Neural progenitor cell (in vitro differentiated cells): ENCODE results near the gene HEPACAM. TPM values are rescaled to one million over a fixed set of nuclear protein-coding genes. Genes with fewer than 3 reads are reported as not detected.

Experiments
- DNase-seq: peaks from one replicate; pipeline ENCODE4 v3.0.0-alpha.2; 2016; ENCODE audit warnings: low spot score
- H2AFZ ChIP-seq: fragments of 200-600 bp; sonication (generic); replicated peaks from 2 replicates; pipeline ENCODE4 v1.6.1; 2016; ENCODE audit warnings: antibody characterized with exemption
- H3F3A ChIP-seq: fragments of 200-600 bp; sonication (generic); 2 replicates; pipeline ENCODE4 v1.6.1; 2016; ENCODE audit warnings: antibody characterized with exemption, low read depth
- H3K27ac ChIP-seq: fragments of 200-600 bp; sonication (generic); 2 replicates; pipeline ENCODE4 v1.5.1; 2016; ENCODE audit warnings: mild to moderate bottlenecking
- H3K27me3 ChIP-seq: fragments of 200-600 bp; sonication (generic); 2 replicates; pipeline ENCODE4 v1.6.1; 2016; ENCODE audit warnings: mild to moderate bottlenecking, moderate library complexity
- H3K36me3 ChIP-seq: fragments of 200-600 bp; sonication (generic); 2 replicates; pipeline ENCODE4 v1.5.1; 2016
- H3K4me1 ChIP-seq: fragments of 200-600 bp; sonication (generic); 2 replicates; pipeline ENCODE4 v1.6.1; 2016; ENCODE audit warnings: mixed run types
- H3K4me2 ChIP-seq: fragments of 200-600 bp; sonication (generic); 2 replicates; pipeline ENCODE4 v1.6.1; 2016
- H3K4me3 ChIP-seq: fragments of 200-600 bp; sonication (generic); 2 replicates; pipeline ENCODE4 v1.5.1; 2016
- H3K79me2 ChIP-seq: fragments of 200-600 bp; sonication (generic); 2 replicates; pipeline ENCODE4 v1.6.1; 2016; ENCODE audit warnings: low read depth
- H3K9ac ChIP-seq: fragments of 200-600 bp; sonication (generic); 2 replicates; pipeline ENCODE4 v1.6.1; 2016
- H3K9me3 ChIP-seq: fragments of 200-600 bp; sonication (generic); 2 replicates; pipeline ENCODE4 v1.5.1; 2016; ENCODE audit warnings: low read depth
- H4K20me1 ChIP-seq: fragments of 200-600 bp; sonication (generic); 2 replicates; pipeline ENCODE4 v1.6.1; 2016; ENCODE audit warnings: low read depth
- H3K27ac Mint-ChIP-seq: 3 replicates; pipeline ENCODE4 v1.8.0; 2021; ENCODE audit warnings: mixed read lengths
- H3K27me3 Mint-ChIP-seq: 2 replicates; pipeline ENCODE4 v1.8.0; 2022; ENCODE audit warnings: low read depth, mild to moderate bottlenecking, inconsistent platforms, moderate library complexity, mixed read lengths; ENCODE audit not compliant: insufficient read depth
- H3K36me3 Mint-ChIP-seq: 3 replicates; pipeline ENCODE4 v1.8.0; 2021; ENCODE audit warnings: mixed read lengths
- H3K4me1 Mint-ChIP-seq: 3 replicates; pipeline ENCODE4 v1.8.0; 2021; ENCODE audit warnings: mixed read lengths
- H3K4me3 Mint-ChIP-seq: 3 replicates; pipeline ENCODE4 v1.8.0; 2021; ENCODE audit warnings: mild to moderate bottlenecking, moderate library complexity, mixed read lengths
- H3K9me3 Mint-ChIP-seq: 3 replicates; pipeline ENCODE4 v1.8.0; 2020; ENCODE audit warnings: mixed read lengths
- EZH2 ChIP-seq: fragments of 200-600 bp; sonication (generic); IDR thresholded peaks from 2 replicates; pipeline ENCODE4 v1.6.1; 2017; ENCODE audit warnings: antibody characterized with exemption, mild to moderate bottlenecking, moderate library complexity
- EZH2phosphoT487 ChIP-seq: fragments of 200-600 bp; sonication (generic); IDR thresholded peaks from 2 replicates; pipeline ENCODE4 v1.6.1; 2017; ENCODE audit warnings: antibody characterized with exemption
- total RNA-seq: library from RNA; depleted of rRNA; stranded (reverse); fragments of >200 nt; gene quantifications from 2 replicates; pipeline ENCODE4 v1.2.3, GENCODE V29; 2015; ENCODE audit warnings: low replicate concordance
- TF ChIP-seq, protein P1 (sequence below): fragments of 200-600 bp; sonication (generic); IDR thresholded peaks from 2 replicates; pipeline ENCODE4 v1.5.1; 2017; ENCODE audit warnings: antibody characterized with exemption, mild to moderate bottlenecking

The HEPACAM gene
- total RNA-seq, 1 donor from 2014 or later: not detected

DNA sequence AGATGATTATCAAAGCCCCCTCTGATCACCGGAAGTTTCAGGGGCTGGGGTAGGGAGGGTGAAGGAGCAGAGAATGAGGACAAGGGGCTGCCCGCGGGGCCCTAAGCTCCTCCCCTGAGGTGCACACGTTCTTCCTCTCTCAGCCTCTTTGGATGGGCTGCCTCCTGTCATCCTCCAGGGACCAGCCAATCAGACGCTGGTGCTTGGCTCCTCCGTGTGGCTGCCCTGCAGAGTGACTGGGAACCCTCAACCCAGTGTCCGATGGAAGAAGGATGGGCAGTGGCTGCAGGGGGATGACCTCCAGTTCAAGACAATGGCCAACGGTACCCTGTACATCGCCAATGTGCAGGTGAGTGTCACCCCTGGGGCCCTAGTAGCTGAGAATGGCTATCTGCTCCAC is 63.1 kb downstream of the HEPACAM start:
- DNase-seq: peak; percentile 53
- peaks cover 15% of the 10 kb centered on the region for H3F3A ChIP-seq
- H3K4me1 ChIP-seq: peaks cover 8% of the 10 kb centered on the region
- H3K27ac ChIP-seq: no peak overlapping the region
- peaks cover 58% of the 10 kb centered on the region for H3K27me3 Mint-ChIP-seq
- H3K36me3 ChIP-seq: no peaks in the 10 kb centered on the region
- no peak overlapping the region for H3K4me3 Mint-ChIP-seq
- no peaks in the 10 kb centered on the region for H3K79me2 ChIP-seq
- H3K4me1 Mint-ChIP-seq: peaks cover 27% of the 10 kb centered on the region
- peaks cover 9% of the 10 kb centered on the region for H4K20me1 ChIP-seq
- H3K9me3 Mint-ChIP-seq: no peaks in the 10 kb centered on the region
- no peak overlapping the region for H3K4me3 ChIP-seq
- no peak overlapping the region for H2AFZ ChIP-seq
- no peak overlapping the region for H3K9ac ChIP-seq
- H3K36me3 Mint-ChIP-seq: no peaks in the 10 kb centered on the region
- peak overlapping the region; percentile 78 for H3K27ac Mint-ChIP-seq
- peaks cover 80% of the 10 kb centered on the region for H3K27me3 ChIP-seq
- no peaks in the 10 kb centered on the region for H3K9me3 ChIP-seq
- TF ChIP-seq EZH2phosphoT487 (no peak), EZH2 (no peak)
- TF ChIP-seq, protein P1, sequence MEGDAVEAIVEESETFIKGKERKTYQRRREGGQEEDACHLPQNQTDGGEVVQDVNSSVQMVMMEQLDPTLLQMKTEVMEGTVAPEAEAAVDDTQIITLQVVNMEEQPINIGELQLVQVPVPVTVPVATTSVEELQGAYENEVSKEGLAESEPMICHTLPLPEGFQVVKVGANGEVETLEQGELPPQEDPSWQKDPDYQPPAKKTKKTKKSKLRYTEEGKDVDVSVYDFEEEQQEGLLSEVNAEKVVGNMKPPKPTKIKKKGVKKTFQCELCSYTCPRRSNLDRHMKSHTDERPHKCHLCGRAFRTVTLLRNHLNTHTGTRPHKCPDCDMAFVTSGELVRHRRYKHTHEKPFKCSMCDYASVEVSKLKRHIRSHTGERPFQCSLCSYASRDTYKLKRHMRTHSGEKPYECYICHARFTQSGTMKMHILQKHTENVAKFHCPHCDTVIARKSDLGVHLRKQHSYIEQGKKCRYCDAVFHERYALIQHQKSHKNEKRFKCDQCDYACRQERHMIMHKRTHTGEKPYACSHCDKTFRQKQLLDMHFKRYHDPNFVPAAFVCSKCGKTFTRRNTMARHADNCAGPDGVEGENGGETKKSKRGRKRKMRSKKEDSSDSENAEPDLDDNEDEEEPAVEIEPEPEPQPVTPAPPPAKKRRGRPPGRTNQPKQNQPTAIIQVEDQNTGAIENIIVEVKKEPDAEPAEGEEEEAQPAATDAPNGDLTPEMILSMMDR: no peak
- no peak overlapping the region for H3K4me2 ChIP-seq

DNA sequence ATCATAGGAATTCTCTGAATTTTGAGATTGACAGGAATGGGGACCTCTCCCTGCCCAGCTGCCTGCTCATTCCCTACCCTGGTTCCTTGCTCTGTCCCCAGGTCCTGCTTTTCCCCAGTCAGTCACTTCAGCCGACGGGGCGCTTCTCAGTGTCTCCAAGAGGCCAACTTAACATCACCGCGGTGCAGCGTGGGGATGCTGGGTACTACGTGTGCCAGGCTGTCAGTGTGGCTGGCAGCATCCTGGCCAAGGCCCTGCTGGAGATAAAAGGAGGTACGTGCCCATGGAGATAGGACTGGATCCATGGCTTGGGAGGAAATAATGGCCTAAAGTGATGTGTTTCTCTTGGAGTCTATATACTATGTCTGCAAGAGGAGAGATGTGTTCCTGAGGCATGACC is 63.6 kb downstream of the HEPACAM start:
- Mint-ChIP-seq H3K9me3 (no peaks in the 10 kb centered on the region), H3K4me3 (no peak overlapping the region), H3K27ac (no peak overlapping the region), H3K4me1 (peaks cover 25% of the 10 kb centered on the region), H3K36me3 (no peaks in the 10 kb centered on the region), H3K27me3 (peaks cover 62% of the 10 kb centered on the region)
- H4K20me1 ChIP-seq: peaks cover 11% of the 10 kb centered on the region
- peaks cover 85% of the 10 kb centered on the region for H3K27me3 ChIP-seq
- no peaks in the 10 kb centered on the region for H3K9me3 ChIP-seq
- H3K36me3 ChIP-seq: no peaks in the 10 kb centered on the region
- H3K4me1 ChIP-seq: peaks cover 11% of the 10 kb centered on the region
- no peak overlapping the region for H2AFZ ChIP-seq
- TF ChIP-seq, protein P1: no peak
- TF ChIP-seq EZH2phosphoT487 (no peak), EZH2 (no peak)
- no peak overlapping the region for H3K4me2 ChIP-seq
- no peaks in the 10 kb centered on the region for H3K79me2 ChIP-seq
- DNase-seq: no peak
- H3F3A ChIP-seq: peaks cover 18% of the 10 kb centered on the region
- H3K27ac ChIP-seq: no peak overlapping the region
- H3K9ac ChIP-seq: no peak overlapping the region
- H3K4me3 ChIP-seq: no peak overlapping the region

DNA sequence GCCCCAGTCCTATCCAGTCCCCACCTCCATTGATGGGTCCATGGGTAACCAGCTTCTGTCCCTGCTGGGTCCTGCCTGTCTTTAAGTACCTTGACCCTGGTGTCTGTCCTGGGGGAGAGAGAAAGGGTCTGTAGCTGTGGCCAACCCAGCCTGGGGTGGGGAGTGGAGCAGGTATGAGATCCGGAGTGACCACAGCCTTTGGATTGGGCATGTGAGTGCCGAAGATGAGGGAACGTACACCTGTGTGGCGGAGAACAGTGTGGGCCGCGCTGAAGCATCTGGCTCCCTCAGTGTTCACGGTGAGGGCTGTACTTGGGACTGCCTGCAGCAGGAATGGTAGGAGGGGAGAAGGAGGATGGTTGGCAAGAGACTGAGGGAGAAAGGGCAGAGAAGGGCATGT is 65.4 kb downstream of the HEPACAM start:
- Mint-ChIP-seq H3K36me3 (no peaks in the 10 kb centered on the region), H3K4me1 (peaks cover 26% of the 10 kb centered on the region), H3K27me3 (peaks cover 78% of the 10 kb centered on the region), H3K9me3 (no peaks in the 10 kb centered on the region), H3K27ac (no peak overlapping the region), H3K4me3 (no peak overlapping the region)
- no peak for DNase-seq
- H3K9ac ChIP-seq: no peak overlapping the region
- peaks cover 20% of the 10 kb centered on the region for H3K4me1 ChIP-seq
- H3K9me3 ChIP-seq: no peaks in the 10 kb centered on the region
- H4K20me1 ChIP-seq: peaks cover 17% of the 10 kb centered on the region
- no peaks in the 10 kb centered on the region for H3K79me2 ChIP-seq
- TF ChIP-seq EZH2phosphoT487 (no peak), EZH2 (no peak)
- no peak overlapping the region for H3K27ac ChIP-seq
- no peak overlapping the region for H2AFZ ChIP-seq
- no peak overlapping the region for H3K4me3 ChIP-seq
- H3K36me3 ChIP-seq: no peaks in the 10 kb centered on the region
- peaks cover 98% of the 10 kb centered on the region for H3K27me3 ChIP-seq
- no peak overlapping the region for H3K4me2 ChIP-seq
- H3F3A ChIP-seq: peaks cover 10% of the 10 kb centered on the region

DNA sequence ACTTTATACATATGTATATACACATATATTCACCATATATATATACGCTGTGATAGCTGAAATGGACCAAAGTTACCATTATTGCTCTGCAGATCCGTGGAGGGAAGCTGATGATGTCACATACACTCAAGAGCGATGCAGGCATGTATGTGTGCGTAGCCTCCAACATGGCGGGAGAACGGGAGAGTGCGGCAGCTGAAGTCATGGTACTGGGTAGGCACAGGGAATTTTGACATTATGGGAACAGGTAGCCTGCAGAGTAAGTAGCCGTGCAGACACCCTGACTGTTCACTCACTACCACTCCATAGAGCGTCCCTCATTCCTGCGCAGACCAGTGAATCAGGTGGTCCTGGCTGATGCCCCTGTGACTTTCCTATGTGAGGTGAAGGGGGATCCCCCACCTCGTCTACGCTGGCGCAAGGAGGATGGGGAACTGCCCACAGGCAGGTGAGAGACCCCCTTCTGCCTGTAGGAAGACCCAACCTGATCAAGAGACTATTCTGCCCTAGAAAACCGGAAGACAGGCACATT is 65.9 kb downstream of the HEPACAM start:
- H3K79me2 ChIP-seq: no peaks in the 10 kb centered on the region
- no peaks in the 10 kb centered on the region for H3K9me3 Mint-ChIP-seq
- no peak overlapping the region for H2AFZ ChIP-seq
- H3K4me3 ChIP-seq: no peak overlapping the region
- H3K27me3 Mint-ChIP-seq: peaks cover 76% of the 10 kb centered on the region
- H3K4me1 ChIP-seq: peaks cover 25% of the 10 kb centered on the region
- TF ChIP-seq, protein P1: no peak
- no peak for TF ChIP-seq EZH2phosphoT487
- peaks cover 98% of the 10 kb centered on the region for H3K27me3 ChIP-seq
- H3K36me3 Mint-ChIP-seq: no peaks in the 10 kb centered on the region
- no peak overlapping the region for H3K27ac Mint-ChIP-seq
- H3F3A ChIP-seq: peaks cover 11% of the 10 kb centered on the region
- H3K9ac ChIP-seq: no peak overlapping the region
- DNase-seq: no peak
- no peaks in the 10 kb centered on the region for H3K9me3 ChIP-seq
- H3K4me1 Mint-ChIP-seq: peaks cover 27% of the 10 kb centered on the region
- peaks cover 17% of the 10 kb centered on the region for H4K20me1 ChIP-seq
- H3K4me2 ChIP-seq: no peak overlapping the region
- no peak overlapping the region for H3K4me3 Mint-ChIP-seq
- no peak overlapping the region for H3K27ac ChIP-seq
- H3K36me3 ChIP-seq: no peaks in the 10 kb centered on the region
